ENCODE data around the gene MCFD2. TPM values are rescaled to one million over a fixed set of nuclear protein-coding genes. Genes with fewer than 3 reads are reported as not detected.

Gene MCFD2
- total and polyA plus RNA-seq, 2 donors (not counting 1 experiment from before 2014, with no cell fraction given) = 31.6 to 53.3 TPM

- no peaks in the 10 kb centered on the region for H3K4me1 ChIP-seq (ENCODE audit: control insufficient read depth in 2 of 2, insufficient read depth in 2 of 2, low read length in 2 of 2)
- H3K27ac Mint-ChIP-seq = no peak overlapping the region
- no peak overlapping the region for H3K27ac ChIP-seq (ENCODE audit: low read length in 2 of 2)
- ATAC-seq (ENCODE audit: low read depth) (no peak), DNase-seq (no peak)
- POLR2A ChIA-PET = no interaction called here
- no peaks in the 10 kb centered on the region for H3K9me3 ChIP-seq (ENCODE audit: control extremely low read depth in 1 of 3, control insufficient read depth in 2 of 3, insufficient read depth in 1 of 3, low read length in 2 of 3)
- no peak overlapping the region for H3K9ac ChIP-seq (ENCODE audit: low read length)
- H3K27me3 Mint-ChIP-seq = no peaks in the 10 kb centered on the region
- CTCF ChIA-PET = interaction anchor here (0.5 to 1.5 kb wide), 2 partner anchors 12 to 267 kb away, joined by 4 read pairs; no protein-coding TSS in a partner anchor
- no peaks in the 10 kb centered on the region for H3K4me1 Mint-ChIP-seq
- H3K36me3 ChIP-seq (replicated peaks in 1 of 2; ENCODE audit: control extremely low read depth in 1 of 2, control insufficient read depth in 1 of 2, extremely low read depth in 1 of 2, insufficient read depth in 2 of 2, low read length in 1 of 2) = no peaks in the 10 kb centered on the region
- H3K4me2 ChIP-seq (replicated peaks; ENCODE audit: low read depth, low read length, poor library complexity, severe bottlenecking) = no peak overlapping the region
- H3K9me3 Mint-ChIP-seq (ENCODE audit: insufficient read depth) = no peaks in the 10 kb centered on the region
- no peaks in the 10 kb centered on the region for H3K27me3 ChIP-seq (replicated peaks in 1 of 4; ENCODE audit: control extremely low read depth in 1 of 4, control insufficient read depth in 3 of 4, insufficient read depth in 4 of 4, low read length in 3 of 4)
- no peaks in the 10 kb centered on the region for H4K20me1 ChIP-seq (ENCODE audit: control insufficient read depth, insufficient read depth, low read length, poor library complexity, severe bottlenecking)
- no peak overlapping the region for H3K4me3 Mint-ChIP-seq
- H2AFZ ChIP-seq (ENCODE audit: insufficient read depth, low read depth, low read length, poor library complexity, severe bottlenecking) = no peak overlapping the region
- 93% methylated on average over 8 of the region's 8 CpGs for WGBS (ENCODE audit: insufficient coverage)
- H3K4me3 ChIP-seq (ENCODE audit: control extremely low read depth in 1 of 5, extremely low read depth in 1 of 5, insufficient read depth in 1 of 5, low read depth in 2 of 5, low read length in 4 of 5) = no peak overlapping the region
- intact Hi-C loops (cut with micrococcal nuclease) = no loop called here
- no peak for TF ChIP-seq EZH2 (IDR thresholded peaks at IDR 0.05; ENCODE audit: borderline replicate concordance, insufficient read depth, low read depth, low read length, poor library complexity, severe bottlenecking)
- no peak for TF ChIP-seq CTCF (IDR thresholded peaks at IDR 0.05)
- no peaks in the 10 kb centered on the region for H3K79me2 ChIP-seq (ENCODE audit: control insufficient read depth, insufficient read depth, low read length)
Observed at GRCh38 chr2:46891956-46892553, 23.6 kb downstream of the MCFD2 start.

GRCh38 chr2:46888421-46888952 lies 27.1 kb downstream of the MCFD2 start:
- Mint-ChIP-seq H3K9me3 (ENCODE audit: insufficient read depth) (no peaks in the 10 kb centered on the region), H3K4me1 (no peaks in the 10 kb centered on the region), H3K27ac (no peak overlapping the region), H3K4me3 (no peak overlapping the region), H3K27me3 (no peaks in the 10 kb centered on the region)
- Histone ChIP-seq H3K36me3 (replicated peaks in 1 of 2; ENCODE audit: control extremely low read depth in 1 of 2, control insufficient read depth in 1 of 2, extremely low read depth in 1 of 2, insufficient read depth in 2 of 2, low read length in 1 of 2) (no peaks in the 10 kb centered on the region), H3K4me3 (ENCODE audit: control extremely low read depth in 1 of 5, extremely low read depth in 1 of 5, insufficient read depth in 1 of 5, low read depth in 2 of 5, low read length in 4 of 5) (no peak overlapping the region), H3K9ac (ENCODE audit: low read length) (no peak overlapping the region), H3K9me3 (ENCODE audit: control extremely low read depth in 1 of 3, control insufficient read depth in 2 of 3, insufficient read depth in 1 of 3, low read length in 2 of 3) (no peaks in the 10 kb centered on the region), H2AFZ (ENCODE audit: insufficient read depth, low read depth, low read length, poor library complexity, severe bottlenecking) (no peak overlapping the region), H3K4me1 (ENCODE audit: control insufficient read depth in 2 of 2, insufficient read depth in 2 of 2, low read length in 2 of 2) (no peaks in the 10 kb centered on the region), H3K4me2 (replicated peaks; ENCODE audit: low read depth, low read length, poor library complexity, severe bottlenecking) (no peak overlapping the region), H3K27me3 (replicated peaks in 1 of 4; ENCODE audit: control extremely low read depth in 1 of 4, control insufficient read depth in 3 of 4, insufficient read depth in 4 of 4, low read length in 3 of 4) (no peaks in the 10 kb centered on the region), H3K27ac (ENCODE audit: low read length in 2 of 2) (no peak overlapping the region), H3K79me2 (ENCODE audit: control insufficient read depth, insufficient read depth, low read length) (no peaks in the 10 kb centered on the region), H4K20me1 (ENCODE audit: control insufficient read depth, insufficient read depth, low read length, poor library complexity, severe bottlenecking) (no peaks in the 10 kb centered on the region)
- DNase-seq = no peak
- CTCF ChIA-PET = interaction anchor here (0.7 to 4.6 kb wide), 9 partner anchors 8 to 435 kb away, joined by 3 to 22 read pairs (median 4); no protein-coding TSS in a partner anchor
- no peak for ATAC-seq (ENCODE audit: low read depth)
- WGBS (ENCODE audit: insufficient coverage) = 89% methylated on average over 9 of the region's 11 CpGs
- intact Hi-C loops (cut with micrococcal nuclease) = loop anchor here (5.0 kb wide), 4 partner anchors 231 to 1906 kb away; no protein-coding TSS in a partner anchor
- POLR2A ChIA-PET = no interaction called here
- no peak for TF ChIP-seq CTCF (IDR thresholded peaks at IDR 0.05)
- TF ChIP-seq EZH2 (IDR thresholded peaks at IDR 0.05; ENCODE audit: borderline replicate concordance, insufficient read depth, low read depth, low read length, poor library complexity, severe bottlenecking) = no peak

All from B cell (primary cell).